Right renal pelvis (tissue), 4 donors: ENCODE results near the gene GCNT3. TPM values are rescaled to one million over a fixed set of nuclear protein-coding genes. Genes with fewer than 3 reads are reported as not detected.
A peak's percentile ranks its signal among the peaks of the same experiment; 100 is the strongest.

Experiments
- DNase-seq, 4 donors: peaks; one replicate each; pipeline ENCODE4 v3.0.0-alpha.2; 2013; ENCODE audit warnings: low read depth in 4 of 4, low spot score in 3 of 4, missing footprints in 1 of 4
- polyA plus RNA-seq, 4 donors: library from polyadenylated mRNA; unstranded; fragments of 120-200 nt; gene quantifications; one replicate each; pipeline ENCODE4 v1.2.1, GENCODE V29; 2013; ENCODE audit not compliant: insufficient read length in 4 of 4

Gene GCNT3, protein sequence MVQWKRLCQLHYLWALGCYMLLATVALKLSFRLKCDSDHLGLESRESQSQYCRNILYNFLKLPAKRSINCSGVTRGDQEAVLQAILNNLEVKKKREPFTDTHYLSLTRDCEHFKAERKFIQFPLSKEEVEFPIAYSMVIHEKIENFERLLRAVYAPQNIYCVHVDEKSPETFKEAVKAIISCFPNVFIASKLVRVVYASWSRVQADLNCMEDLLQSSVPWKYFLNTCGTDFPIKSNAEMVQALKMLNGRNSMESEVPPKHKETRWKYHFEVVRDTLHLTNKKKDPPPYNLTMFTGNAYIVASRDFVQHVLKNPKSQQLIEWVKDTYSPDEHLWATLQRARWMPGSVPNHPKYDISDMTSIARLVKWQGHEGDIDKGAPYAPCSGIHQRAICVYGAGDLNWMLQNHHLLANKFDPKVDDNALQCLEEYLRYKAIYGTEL
- polyA plus RNA-seq, result under 1 TPM; 0.61 to 0.94 (median 0.68) TPM

DNA sequence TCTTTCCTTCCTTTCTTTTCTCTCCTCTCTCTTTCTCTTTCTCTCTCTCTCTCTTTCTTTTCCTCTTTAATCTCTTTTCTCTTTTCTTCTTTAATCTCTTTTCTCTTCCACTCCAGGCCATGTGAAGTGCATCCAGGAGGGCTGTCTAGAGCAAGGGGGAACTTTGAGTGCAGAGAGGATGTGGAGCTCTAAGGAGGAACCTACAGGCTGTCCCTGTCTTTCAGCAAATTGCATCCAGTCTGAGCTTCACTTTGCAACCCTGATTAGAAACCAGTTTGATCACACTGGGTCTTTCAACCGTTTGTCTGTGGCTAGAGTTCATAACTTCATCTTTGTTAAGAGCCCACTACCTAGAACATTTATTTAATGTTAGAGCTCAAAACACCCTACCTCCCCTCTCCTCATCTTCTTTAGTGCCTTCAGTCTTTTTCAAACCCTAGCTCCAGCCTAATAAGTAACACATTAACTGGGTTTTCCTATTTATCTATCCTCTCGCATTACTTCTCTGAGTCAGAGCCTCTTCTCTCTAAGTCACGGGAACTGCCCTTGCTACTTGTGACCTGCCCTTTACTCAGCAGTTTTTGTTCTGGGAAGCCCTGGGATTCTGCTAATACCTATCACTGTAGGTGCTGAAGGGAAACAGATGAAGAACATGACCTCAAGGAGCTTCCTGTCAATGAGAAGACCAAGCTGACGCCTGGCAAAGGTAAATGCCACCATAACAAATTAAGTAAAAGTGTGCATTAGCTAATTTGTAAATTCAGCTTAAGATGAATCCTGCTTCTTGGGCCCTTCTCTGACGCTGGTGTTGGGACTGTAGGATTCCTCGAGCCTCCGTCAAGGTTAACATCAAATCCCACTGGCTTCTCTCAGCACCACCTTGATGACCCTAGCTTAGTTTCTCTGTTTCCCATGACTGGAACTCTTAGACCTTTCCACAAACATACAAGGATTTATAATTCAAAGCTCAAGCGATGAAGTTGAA is at the start of gene GCNT3:
Gene GCNT3 (plus strand): TSS at position 508 of the 985 bp plus-strand sequence. CDS start 6,456 bp downstream, outside the sequence.
- DNase-seq, result peak in 2 of 4 donors; percentile 37 to 39

DNA sequence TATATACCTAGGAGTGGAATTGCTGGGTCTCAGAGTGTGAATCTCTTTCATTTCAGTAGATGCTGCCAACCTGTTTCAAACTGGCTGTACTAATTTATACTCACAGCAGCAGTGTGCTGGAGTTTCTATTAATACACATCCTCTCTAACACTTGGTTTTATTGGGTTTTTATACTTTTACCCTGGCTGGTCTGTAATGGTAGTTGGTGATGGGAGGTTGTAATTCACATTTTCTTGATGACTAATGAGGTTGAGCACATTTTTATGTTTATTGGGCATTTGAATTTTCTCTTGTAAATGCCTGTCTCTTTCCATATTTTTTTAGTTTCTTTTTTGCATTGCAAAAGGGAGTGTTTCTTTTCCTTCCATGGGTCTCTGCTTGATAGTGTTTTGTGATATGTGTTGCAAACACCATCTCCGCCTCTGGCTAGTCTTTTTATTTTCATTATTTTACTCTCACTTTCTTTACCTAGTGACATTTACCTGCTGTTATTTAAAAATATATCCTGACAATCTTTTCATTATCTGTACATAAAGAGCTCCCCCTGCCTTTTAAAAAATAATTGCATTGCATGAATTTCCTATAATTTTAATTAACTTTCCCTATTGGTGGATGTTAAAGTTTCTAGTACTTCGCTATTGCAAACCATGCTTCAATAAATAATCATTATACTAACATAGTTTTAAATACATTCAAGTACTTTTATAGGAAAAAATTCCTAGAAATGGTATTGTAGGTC is 49.0 kb upstream of the GCNT3 start:
- DNase-seq, result no peak

DNA sequence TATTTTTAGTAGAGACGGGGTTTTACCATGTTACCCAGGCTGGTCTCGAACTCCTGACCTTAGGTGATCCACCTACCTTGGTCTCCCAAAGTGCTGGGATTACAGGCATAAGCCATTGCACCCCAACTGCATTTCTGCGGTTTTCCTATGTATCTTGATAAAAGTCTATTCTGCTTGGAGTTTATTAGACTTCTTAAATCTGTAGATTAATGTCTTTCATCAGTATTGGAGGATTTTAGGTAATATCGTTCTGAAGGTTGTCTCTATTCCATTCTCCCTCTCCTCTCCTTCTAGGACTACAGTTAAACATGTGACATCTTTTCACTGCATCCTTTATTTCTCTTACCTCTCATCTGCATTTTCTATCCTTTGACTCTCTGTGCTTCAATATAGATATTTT is 46.3 kb upstream of the GCNT3 start:
- DNase-seq, result no peak

DNA sequence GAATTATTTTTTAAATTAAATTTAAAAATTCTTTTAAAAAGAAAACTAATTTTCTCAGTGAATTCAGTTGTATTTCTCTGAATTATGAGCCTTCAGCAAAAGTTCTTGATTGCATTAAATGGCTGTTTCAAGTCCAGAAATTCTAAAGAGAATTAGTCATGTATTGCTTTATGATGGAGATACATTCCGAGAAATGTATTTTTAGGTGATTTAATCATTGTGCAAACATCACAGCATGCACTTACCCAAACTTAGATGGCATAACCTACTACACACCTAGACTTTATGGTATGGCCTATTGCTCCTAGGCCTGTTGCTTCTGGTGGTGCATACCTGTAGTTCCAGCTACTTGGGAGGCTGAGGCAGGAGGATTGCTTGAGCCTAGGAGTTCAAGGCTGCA is 44.3 kb upstream of the GCNT3 start:
- no peak for DNase-seq

DNA sequence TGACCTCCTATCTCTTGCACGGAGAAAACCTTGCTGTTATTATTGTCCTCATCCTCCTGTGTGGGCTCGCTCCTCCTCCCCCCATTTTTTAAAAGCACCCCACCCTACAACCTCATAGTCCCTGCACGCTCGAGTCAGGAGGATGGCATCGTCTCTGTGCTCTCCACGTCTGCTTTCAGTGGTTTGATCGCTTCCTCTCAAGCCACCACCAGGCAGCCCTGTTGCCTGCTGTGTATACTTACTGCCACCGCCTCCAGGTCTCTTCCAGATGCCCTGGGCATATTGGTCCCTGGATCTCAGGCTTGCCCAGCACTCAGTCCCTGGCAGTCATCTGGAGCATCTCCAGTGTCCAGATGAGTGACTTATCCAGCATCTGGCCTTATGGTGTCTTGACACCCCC is 42.1 kb upstream of the GCNT3 start:
- DNase-seq, result no peak

DNA sequence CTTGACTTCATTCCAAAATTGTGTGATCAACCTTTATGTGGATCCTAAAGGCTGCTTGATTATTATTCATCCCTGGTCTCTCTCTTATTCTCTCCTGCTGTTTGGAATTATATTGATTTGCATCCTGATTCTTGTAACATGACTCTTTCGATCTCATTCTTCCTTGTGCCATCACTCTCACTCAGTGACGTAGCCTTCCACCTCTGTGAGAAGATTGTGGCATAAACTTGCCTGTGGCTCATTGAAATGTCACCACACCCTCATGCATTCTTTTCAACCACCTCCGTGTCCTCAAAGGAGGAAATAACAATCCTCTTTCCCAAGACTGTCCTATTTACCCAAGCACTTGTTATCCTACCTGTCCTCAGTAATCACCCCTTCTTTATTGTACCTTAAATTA is 41.3 kb upstream of the GCNT3 start:
- no peak for DNase-seq

DNA sequence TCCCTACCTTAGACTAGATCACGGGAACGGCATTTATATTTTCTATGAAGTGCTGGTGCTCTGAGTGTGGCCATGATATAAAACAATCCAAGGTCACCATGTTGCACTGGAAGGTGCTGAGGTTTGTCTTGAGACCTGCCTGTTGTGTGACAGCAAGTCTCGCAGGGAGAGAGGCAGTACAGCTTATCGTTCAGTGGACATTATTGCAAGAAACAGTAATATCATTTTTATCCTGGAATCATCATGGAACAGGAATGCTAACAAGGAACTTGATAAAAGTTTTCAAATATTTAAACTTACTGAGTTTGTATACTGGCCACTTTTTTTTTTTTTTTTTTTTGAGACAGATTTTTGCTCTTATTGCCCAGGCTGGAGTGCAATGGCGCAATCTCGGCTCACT is 40.0 kb upstream of the GCNT3 start:
- no peak for DNase-seq

DNA sequence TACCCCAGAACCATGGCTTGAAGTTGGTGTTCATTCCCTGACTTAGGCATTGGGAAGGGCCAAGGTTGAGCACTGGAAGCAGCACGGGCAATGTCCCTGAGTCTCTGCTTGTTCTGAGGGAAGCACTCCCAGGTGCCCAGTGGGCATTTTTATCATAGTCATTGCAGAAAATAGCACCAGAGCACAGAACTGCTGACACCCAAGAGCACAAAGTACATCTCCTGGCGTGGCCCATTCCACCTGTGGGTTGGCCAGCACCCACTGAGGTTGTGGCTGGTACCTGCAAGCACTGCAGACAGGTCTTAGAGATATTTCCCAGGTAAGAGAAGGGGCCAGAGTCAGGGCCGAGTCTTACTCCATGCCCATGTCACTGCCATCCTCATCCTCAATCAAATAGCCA is 28.5 kb upstream of the GCNT3 start:
- DNase-seq, result no peak

DNA sequence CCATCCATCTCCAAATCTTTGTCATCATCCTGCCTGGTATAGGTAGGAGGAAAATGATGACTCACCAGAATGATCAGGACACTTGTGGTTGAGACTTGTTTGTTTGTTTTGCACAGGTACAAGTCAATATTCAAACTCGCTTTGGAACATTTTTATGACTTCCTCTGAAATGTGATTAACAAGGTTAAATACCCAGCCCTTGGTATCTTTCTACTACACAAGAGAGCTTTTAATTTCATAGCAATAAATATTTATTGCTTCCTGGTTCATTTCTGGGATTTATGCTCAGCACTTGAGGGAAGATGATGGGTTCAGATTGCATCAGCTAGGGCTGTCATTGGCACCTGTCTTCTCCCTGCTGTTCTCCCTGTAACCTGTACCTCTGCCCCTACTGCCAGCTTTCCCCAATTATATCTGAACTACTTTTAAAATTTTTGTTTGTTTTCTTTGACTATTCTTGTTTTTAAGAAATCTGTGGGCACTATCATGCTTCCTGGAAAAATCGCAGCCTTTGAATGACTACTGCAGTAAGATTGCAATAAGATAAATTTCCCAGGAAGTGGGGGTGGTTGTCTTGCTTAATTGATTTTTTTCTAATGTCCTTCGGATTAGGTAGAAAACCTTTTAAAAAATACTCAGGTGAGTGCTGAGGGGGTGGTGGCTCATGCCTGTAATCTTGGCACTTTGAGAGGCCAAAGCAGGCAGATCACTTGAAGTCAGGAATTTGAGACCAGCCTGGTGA is 24.3 kb upstream of the GCNT3 start:
- DNase-seq, result no peak

DNA sequence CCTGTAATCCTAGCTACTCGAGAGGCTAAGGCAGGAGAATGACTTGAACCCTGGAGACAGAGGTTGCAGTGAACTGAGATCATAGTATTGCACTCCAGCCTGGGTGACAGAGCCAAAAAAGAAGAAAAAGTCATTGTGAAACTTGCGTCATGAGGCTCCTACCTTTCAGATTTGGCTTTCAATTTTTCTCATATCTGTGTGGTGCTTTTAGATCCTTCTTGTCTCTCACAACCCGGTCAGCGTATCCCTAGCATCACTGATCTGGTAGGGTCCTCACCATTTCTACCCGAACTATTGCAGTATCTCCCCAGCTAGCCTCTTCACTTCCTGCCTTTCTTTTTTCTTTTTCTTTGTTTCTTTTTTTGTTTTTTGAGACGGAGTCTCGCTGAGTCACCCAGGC is 21.6 kb upstream of the GCNT3 start:
- DNase-seq, result no peak

DNA sequence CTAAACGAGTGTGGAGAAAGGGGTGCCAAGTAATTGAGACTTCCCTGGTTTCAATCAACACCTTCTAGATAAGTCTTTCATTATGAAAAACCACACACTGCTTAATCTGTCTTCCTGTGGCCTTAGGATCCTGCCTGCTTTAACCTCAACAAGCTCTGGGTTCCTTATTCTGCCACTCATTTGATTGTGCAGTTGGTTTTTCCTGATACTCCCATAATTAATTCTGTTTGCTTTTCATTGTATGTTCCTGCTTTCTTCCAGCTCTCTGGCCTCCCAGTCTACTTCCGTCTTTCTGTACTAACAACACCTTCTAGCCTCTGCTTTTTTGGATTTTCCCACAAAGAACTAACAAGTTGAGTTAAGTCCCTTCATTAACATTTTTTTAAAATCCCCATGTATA is 20.2 kb upstream of the GCNT3 start:
- no peak for DNase-seq

DNA sequence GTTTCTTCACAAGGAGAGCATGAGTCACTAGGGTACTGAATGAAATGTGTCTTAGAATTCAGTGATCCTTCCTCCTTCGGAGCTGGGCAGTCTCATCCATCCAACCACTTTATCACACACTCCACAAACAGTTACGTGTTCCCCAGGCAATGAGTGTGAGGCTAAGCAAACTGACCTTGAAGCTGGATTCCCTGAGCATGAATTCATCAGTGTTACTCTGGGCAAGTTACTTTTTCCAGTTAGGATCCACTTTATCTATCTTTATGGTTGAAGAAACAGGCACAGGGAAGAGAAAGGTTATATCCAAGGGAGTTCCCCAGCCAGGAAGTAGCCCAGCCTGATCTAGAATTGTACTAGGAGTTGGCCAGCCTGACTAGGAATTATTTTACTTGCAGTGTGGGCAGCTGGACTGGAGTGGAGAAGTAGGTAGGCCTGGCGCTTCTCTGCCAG is 17.1 kb upstream of the GCNT3 start:
- DNase-seq, result no peak

DNA sequence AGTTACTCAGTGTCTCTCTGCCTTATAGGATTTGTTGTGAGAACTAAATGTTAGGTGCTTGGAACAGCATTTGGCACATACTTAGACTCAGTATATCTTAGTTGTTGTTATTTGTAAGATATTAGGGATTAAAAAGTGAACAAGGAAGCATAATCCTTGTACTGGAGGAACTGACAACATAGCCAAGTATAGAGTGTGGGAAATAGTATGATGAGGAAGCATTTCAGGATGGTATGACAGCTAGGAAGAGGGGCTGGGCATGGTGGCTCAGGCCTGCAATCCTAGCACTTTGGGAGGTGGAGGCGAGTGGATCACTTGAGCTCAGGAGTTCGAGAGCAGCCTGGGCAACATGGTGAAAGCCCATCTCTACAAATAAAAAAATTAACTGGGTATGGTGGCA is 16.6 kb upstream of the GCNT3 start:
- DNase-seq, result no peak

DNA sequence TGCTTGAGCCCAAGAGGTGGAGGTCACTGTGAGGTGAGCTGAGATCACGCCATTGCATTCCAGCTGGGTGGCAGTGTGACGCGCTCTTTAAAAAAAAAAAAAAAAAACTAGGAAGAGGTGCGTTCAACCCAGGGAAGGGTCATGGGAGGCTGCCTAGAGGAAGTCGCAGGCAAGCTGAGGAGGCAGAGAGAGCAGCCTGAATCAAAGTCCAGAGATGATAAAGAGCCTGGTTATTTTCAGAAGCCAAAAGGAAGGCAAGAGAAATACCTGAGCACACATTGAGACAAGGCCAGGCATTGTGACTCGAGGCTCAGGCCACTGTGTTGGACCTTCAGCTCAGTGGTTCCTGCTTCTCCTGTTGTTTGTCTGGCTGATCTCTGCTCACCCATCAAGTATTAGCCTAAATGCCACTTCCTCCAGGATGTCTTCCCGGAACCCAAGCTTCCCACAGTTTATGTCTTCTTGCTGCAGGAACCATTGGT is 16.1 kb upstream of the GCNT3 start:
- no peak for DNase-seq

DNA sequence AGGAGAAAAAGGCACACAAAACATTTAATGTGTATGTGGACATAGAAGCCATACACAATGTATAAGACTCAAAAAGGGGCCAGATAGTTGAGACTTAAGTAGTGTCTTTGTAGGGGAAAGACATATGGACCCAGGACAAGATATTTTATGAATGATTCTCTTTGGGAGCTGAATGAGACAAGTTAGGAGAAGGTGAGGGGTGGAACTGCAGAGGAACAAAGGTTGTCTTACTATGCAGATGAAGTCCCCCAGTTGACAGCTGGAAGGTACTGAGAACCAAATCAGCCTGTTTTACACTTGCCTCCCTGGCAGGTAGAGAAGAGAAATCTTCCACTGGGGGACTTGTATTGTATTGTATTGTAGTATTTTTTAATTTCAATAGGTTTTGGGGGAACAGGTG is 14.9 kb upstream of the GCNT3 start:
- no peak for DNase-seq

DNA sequence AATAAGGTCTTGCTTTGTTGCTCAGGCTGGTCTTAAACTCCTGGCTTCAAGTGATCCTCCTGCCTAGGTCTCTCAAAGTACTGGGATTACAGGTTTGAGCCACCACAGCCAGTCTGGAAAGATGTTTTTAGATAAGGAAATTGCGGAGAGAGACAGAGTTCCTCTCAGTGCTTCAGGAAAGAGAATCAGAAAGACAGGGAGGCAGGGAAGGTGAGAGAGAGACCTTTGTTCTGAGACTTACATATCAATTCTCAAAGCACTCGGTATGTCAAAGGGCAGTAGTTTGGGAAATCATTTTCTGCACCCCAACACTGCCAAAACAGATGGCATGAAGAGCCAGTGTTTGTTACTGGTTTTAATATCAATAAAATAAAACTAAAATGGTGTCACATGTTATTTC is 13.1 kb upstream of the GCNT3 start:
- no peak for DNase-seq

DNA sequence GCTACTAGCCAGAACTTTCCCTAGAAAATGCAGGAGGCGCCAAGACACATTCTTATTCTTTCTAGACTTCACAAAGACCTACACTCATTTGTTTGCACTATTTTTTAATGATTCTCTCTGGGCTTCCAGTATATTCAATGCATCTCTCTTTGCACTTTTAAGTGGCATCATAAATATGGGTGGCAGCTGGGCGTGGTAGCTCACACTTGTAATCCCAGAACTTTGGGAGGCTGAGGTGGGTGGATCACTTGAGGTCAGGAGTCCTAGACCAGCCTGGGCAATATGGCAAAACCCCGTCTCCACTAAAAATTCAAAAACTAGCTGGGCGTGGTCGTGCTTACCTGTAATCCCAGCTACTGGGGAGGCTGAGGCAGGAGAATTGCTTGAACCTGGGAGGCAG is 5.6 kb upstream of the GCNT3 start:
- DNase-seq, result no peak

DNA sequence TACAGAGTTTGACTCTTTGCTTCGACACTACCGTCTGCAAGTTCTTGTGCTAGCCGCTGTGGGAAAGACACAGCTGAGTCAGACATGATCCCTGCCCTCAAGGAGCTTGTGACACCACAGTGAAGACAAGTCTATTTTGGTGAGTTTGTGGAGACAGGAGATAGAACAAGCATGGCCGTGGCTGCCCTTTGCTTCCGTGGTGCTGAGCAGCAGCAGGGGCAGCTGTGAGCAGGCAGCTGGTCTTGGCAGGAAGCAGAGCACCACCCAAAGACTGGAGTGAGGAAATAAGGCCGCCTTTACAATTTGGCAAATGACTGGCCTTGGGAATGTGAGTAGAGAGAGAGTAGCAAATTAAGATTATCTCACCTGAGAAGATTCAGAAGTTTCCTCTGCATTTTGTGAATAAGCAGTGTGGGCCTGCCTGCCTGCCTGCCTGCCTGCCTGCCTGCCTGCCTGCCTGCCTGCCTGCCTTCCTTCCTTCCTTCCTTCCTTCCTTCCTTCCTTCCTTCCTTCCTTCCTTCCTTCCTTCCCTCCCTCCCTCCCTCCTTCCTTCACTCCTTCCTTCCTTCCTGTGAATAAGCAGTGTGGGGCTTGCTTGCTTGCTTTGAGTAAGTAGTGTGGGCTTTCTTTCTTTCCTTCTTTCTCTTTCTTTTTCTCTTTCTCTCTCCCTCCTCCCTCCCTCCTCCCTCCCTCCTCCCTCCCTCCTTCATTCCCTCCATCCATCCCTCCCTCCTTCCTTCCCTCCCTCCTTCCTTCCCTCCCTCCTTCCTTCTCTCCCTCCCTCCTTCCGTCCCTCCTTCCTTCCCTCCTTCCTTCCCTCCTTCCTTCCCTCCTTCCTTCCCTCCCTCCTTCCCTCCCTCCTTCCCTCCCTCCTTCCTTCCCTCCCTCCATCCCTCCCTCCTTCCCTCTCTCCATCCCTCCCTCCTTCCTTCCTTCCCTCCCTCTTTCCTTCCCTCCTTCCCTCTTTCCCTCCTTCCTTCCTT is 1.6 kb upstream of the GCNT3 start:
- no peak for DNase-seq

DNA sequence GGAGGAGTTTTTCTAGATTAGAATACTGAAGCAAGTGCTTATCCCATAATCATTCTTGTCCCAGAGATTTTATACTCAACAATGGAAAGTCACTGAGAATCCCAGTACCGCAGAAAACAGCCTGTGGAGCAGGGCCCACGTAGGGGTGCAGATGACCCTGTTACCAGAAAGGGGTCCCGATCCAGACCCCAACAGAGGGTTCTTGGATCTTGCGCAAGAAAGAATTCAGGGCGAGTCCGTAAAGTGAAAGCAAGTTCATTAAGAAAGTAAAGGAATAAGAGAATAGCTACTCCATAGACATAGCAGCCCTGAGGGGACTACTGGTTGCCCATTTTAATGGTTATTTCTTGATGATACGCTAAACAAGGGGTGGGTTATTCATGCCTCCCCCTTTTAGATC is 2.6 kb downstream of the GCNT3 start:
- DNase-seq, result no peak
